ENCODE data around the gene TCTA.

TCTA gene

GRCh38 chr3:49460956-49461355 lies 48.7 kb downstream of the TCTA start:
- no peak for DNase-seq (ENCODE audit: low spot score)

- DNase-seq (ENCODE audit: low spot score) = no peak
Measured at GRCh38 chr3:49461443-49462171, 49.4 kb downstream of the TCTA start.

- DNase-seq (ENCODE audit: low spot score) = no peak
Measured at GRCh38 chr3:49462222-49462621, 50.0 kb downstream of the TCTA start.

- peak; percentile 76 for DNase-seq (ENCODE audit: low spot score)
Measured at GRCh38 chr3:49465270-49466034, 53.2 kb downstream of the TCTA start.
